HEK293 (cell line): ENCODE data around the gene ALOXE3.

Experiments used
- CTCF ChIP-seq: fragments of 450-650 bp; formaldehyde crosslinking; IDR thresholded peaks from 2 replicates; pipeline ENCODE4 v1.5.1; 2016; ENCODE audit warnings: missing biosample characterization, missing genetic modification characterization
- GFI1B ChIP-seq: fragments of 450-650 bp; formaldehyde crosslinking; IDR thresholded peaks from 2 replicates; pipeline ENCODE4 v1.5.1; 2016; ENCODE audit warnings: missing biosample characterization, missing genetic modification characterization
- HOXA7 ChIP-seq: sonication (generic); formaldehyde crosslinking; IDR thresholded peaks from 2 replicates; pipeline ENCODE4 v1.8.1; 2022; ENCODE audit warnings: missing genetic modification reagents, borderline replicate concordance
- KLF10 ChIP-seq: fragments of 450-650 bp; IDR thresholded peaks from 2 replicates; pipeline ENCODE4 v1.5.1; 2018; ENCODE audit warnings: missing biosample characterization, mild to moderate bottlenecking, missing genetic modification characterization
- KLF7 ChIP-seq: fragments of 450-650 bp; formaldehyde crosslinking; IDR thresholded peaks from 2 replicates; pipeline ENCODE4 v1.5.1; 2016; ENCODE audit warnings: missing biosample characterization, missing genetic modification characterization, borderline replicate concordance
- MYNN ChIP-seq: fragments of 450-650 bp; formaldehyde crosslinking; IDR thresholded peaks from 2 replicates; pipeline ENCODE4 v1.5.1; 2016; ENCODE audit warnings: missing biosample characterization, missing genetic modification characterization, borderline replicate concordance
- PBX3 ChIP-seq: sonication (generic); formaldehyde crosslinking; IDR thresholded peaks from 2 replicates; pipeline ENCODE4 v1.8.1; 2022; ENCODE audit warnings: mild to moderate bottlenecking, moderate library complexity, missing genetic modification reagents
- REPIN1 ChIP-seq: fragments of 450-650 bp; formaldehyde crosslinking; IDR thresholded peaks from 2 replicates; pipeline ENCODE4 v1.5.1; 2017; ENCODE audit warnings: missing biosample characterization, missing genetic modification characterization, low read depth
- SALL2 ChIP-seq: fragments of 450-650 bp; formaldehyde crosslinking; IDR thresholded peaks from 2 replicates; pipeline ENCODE4 v1.5.0; 2017; ENCODE audit warnings: missing biosample characterization, mild to moderate bottlenecking, missing genetic modification characterization, borderline replicate concordance
- ZBTB10 ChIP-seq: fragments of 450-650 bp; formaldehyde crosslinking; IDR thresholded peaks from 2 replicates; pipeline ENCODE4 v1.5.1; 2016; ENCODE audit warnings: missing biosample characterization, missing genetic modification characterization
- ZNF184 ChIP-seq: fragments of 450-650 bp; IDR thresholded peaks from 2 replicates; pipeline ENCODE4 v1.5.1; 2018; ENCODE audit warnings: missing biosample characterization, mild to moderate bottlenecking, missing genetic modification characterization
- ZNF24 ChIP-seq: fragments of 450-650 bp; formaldehyde crosslinking; IDR thresholded peaks from 2 replicates; pipeline ENCODE4 v1.5.1; 2016; ENCODE audit warnings: missing biosample characterization, missing genetic modification characterization
- ZNF776 ChIP-seq: fragments of 450-650 bp; formaldehyde crosslinking; IDR thresholded peaks from 2 replicates; pipeline ENCODE4 v1.5.0; 2017; ENCODE audit warnings: missing biosample characterization, missing genetic modification characterization, borderline replicate concordance
- TF ChIP-seq, protein P1 (sequence below): fragments of 450-650 bp; formaldehyde crosslinking; IDR thresholded peaks from 2 replicates; pipeline ENCODE4 v1.5.1; 2016; ENCODE audit warnings: missing biosample characterization, missing genetic modification characterization

DNA sequence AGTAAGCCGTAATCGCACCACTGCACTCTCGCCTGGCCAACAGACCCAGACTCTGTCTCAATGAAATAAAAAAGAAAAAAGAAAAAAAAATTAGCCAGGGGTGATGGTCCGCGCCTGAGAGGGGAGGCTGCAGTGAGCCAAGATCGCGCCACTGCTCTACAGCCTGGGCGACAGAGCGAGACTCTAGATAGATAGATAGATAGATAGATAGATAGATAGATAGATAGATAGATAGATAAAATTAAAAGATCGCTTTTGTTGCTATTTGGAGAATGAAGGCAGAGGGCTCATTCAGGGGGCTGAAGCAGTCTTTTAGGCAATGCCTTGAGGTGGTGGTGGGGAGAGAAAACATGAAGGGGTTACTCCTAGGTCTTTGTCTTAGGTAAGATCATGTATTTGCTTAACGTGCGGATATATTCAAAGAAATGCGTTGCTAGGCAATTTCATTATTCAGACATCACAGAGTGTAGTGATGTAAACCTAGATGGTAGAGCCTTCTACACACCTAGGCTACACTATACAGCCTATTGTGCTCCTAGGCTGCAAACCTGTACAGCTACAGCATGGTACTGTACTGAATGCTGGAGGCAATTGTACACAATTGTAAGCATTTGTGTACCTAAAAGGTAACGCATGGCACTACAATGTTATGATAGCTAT is 9.9 kb upstream of the ALOXE3 start:
- TF ChIP-seq CTCF (no peak), ZBTB10 (tag by site-specific recombination) (no peak), KLF7 (tag by site-specific recombination) (no peak), SALL2 (tag by site-specific recombination) (no peak), REPIN1 (tag by site-specific recombination) (no peak), KLF10 (tag by site-specific recombination) (no peak), ZNF184 (tag by site-specific recombination) (no peak), ZNF776 (tag by site-specific recombination) (no peak), ZNF24 (tag by site-specific recombination) (no peak), MYNN (no peak), PBX3 (CRISPR knock-in tag) (no peak), HOXA7 (CRISPR knock-in tag) (no peak), GFI1B (tag by site-specific recombination) (no peak)
- TF ChIP-seq, protein P1, sequence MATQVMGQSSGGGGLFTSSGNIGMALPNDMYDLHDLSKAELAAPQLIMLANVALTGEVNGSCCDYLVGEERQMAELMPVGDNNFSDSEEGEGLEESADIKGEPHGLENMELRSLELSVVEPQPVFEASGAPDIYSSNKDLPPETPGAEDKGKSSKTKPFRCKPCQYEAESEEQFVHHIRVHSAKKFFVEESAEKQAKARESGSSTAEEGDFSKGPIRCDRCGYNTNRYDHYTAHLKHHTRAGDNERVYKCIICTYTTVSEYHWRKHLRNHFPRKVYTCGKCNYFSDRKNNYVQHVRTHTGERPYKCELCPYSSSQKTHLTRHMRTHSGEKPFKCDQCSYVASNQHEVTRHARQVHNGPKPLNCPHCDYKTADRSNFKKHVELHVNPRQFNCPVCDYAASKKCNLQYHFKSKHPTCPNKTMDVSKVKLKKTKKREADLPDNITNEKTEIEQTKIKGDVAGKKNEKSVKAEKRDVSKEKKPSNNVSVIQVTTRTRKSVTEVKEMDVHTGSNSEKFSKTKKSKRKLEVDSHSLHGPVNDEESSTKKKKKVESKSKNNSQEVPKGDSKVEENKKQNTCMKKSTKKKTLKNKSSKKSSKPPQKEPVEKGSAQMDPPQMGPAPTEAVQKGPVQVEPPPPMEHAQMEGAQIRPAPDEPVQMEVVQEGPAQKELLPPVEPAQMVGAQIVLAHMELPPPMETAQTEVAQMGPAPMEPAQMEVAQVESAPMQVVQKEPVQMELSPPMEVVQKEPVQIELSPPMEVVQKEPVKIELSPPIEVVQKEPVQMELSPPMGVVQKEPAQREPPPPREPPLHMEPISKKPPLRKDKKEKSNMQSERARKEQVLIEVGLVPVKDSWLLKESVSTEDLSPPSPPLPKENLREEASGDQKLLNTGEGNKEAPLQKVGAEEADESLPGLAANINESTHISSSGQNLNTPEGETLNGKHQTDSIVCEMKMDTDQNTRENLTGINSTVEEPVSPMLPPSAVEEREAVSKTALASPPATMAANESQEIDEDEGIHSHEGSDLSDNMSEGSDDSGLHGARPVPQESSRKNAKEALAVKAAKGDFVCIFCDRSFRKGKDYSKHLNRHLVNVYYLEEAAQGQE (tag by site-specific recombination): no peak
